AG04449 (cell line): ENCODE results near the gene RNASE13.
"Not testable (repeated sequence)": the region's sequence is repeated elsewhere in the genome, so short reads cannot be mapped to it uniquely, and the experiment has no call there.

Experiments
- CTCF ChIA-PET: fragments of 350-600 bp; formaldehyde crosslinking; extraction: SDS; loops from one replicate; lab custom pipeline; 2021; ENCODE audit warnings: antibody characterized with exemption; lab: Yijun Ruan, JAX
- POLR2A ChIA-PET: fragments of 400-600, 350-600 bp; formaldehyde crosslinking; extraction: SDS; loops from one replicate; lab custom pipeline; 2020; ENCODE audit warnings: antibody characterized with exemption, inconsistent platforms; lab: Yijun Ruan, JAX
- DNase-seq: peaks from one replicate; pipeline ENCODE4 v3.0.0-alpha.2; 2010; ENCODE audit warnings: low read depth, low spot score
- H3K4me3 ChIP-seq: 2 replicates; pipeline ENCODE4 v1.5.1; 2011; ENCODE audit warnings: low read depth, mild to moderate bottlenecking, control low read depth, low read length
- CTCF ChIP-seq: IDR thresholded peaks from one replicate; pipeline ENCODE4 v1.5.1; 2011; ENCODE audit warnings: mild to moderate bottlenecking, moderate library complexity, low read length, control low read depth, inconsistent platforms; ENCODE audit not compliant: insufficient read depth; ENCODE audit errors: missing control alignments

The RNASE13 gene

DNA sequence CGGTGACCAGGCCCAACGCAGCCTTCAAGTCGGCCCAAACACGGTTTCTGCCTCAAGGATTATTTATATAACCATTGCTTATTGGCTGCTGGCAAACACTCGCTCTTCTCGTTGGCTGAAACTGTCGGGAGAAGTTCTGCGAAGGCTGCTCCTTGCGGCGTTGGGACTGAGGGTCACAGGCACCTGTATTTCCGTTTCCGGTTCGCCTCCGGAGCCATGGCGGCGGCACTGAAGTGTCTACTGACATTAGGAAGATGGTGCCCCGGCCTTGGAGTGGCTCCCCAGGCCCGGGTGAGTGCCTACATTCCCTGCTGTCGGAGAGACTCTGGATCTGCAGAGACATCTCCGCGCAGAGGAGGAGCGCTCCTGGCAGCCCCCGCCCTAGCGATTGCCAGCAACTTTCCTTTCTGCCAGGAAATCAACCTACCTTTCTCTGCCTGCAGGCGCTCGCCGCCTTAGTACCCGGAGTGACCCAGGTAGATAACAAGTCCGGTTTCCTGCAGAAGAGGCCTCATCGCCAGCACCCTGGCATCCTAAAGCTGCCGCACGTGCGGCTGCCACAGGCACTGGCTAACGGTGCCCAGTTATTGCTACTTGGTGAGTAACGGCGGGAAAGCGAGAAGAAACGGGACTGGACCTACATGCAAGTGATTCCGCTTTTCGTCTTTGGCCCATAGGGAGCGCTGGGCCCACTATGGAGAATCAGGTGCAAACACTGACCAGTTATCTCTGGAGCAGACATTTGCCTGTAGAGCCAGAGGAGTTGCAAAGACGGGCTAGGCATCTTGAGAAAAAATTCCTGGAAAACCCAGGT lies 44.6 kb downstream of the RNASE13 start, which contains the start of gene METTL17:
Gene METTL17, plus strand, starts transcription at position 194 of the 814 bp plus-strand sequence. Its CDS starts 23 bp downstream, at position 217.
- peak; percentile 45 for TF ChIP-seq CTCF
- peak; percentile 91 for DNase-seq
- ChIA-PET POLR2A (interaction anchor here (1.2 kb wide), 1 partner anchor 8 kb away, joined by 3 read pairs; no protein-coding TSS in a partner anchor), CTCF (interaction anchor here (1.6 to 17.1 kb wide), 5 partner anchors 15 to 114 kb away, joined by 8 to 288 read pairs (median 48); partner anchors contain the start of gene TMEM253)
- H3K4me3 ChIP-seq, result peak within 1 kb of the TSS; percentile 87

GRCh38 chr14:20989471-20989786 lies 45.2 kb downstream of the RNASE13 start:
- no peak for TF ChIP-seq CTCF
- no peak for DNase-seq
- CTCF ChIA-PET, result interaction anchor here (0.7 to 15.3 kb wide), 5 partner anchors 16 to 114 kb away, joined by 3 to 202 read pairs (median 6); partner anchors contain the start of gene TMEM253
- POLR2A ChIA-PET, result interaction anchor here (1.2 kb wide), 1 partner anchor 9 kb away, joined by 3 read pairs; no protein-coding TSS in a partner anchor
- peak overlapping the region; percentile 9 for H3K4me3 ChIP-seq

DNA sequence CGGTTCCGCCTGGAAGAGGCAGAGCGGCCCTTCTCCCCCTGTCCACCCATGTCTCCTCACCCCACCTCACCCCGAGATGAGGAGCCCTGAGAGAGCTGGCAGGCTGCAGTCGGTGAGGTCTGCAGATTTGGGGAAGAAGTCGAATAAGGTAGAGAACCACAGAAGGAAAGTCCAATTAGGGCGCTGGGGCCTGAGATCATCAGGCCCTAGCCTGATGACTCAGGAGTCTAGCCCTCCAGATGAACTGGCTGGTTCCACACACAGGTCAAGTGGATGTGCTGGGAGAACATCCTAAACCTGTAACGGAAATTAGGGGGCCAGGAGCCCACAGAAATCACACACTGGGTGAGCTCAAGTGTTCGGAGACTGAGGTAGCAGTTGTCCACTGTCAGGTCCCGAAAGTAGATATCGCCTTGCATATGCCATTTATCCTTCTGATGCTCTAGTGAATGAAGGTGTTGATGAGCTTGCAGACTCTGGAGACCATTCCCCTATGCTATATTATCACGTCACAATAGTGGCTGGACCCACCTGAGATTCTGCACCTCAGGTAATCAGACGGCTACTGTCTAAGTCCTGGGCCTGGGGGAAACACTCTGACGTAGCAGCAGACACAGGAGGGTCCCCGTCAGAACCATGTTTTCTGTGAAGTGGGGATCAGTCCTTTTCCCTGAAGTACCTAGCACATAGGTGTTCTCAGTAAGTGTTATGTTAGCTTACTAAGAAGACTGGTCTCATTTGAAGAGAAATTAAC lies 45.7 kb downstream of the RNASE13 start:
- H3K4me3 ChIP-seq, result peak overlapping the region; percentile 9
- TF ChIP-seq CTCF, result no peak
- POLR2A ChIA-PET, result interaction anchor here (1.2 kb wide), 1 partner anchor 10 kb away, joined by 3 read pairs; no protein-coding TSS in a partner anchor
- CTCF ChIA-PET, result interaction anchor here (0.7 to 15.3 kb wide), 7 partner anchors 10 to 115 kb away, joined by 3 to 202 read pairs (median 4); partner anchors contain the start of genes SLC39A2 and TMEM253
- no peak for DNase-seq

GRCh38 chr14:20986811-20987210 lies 47.8 kb downstream of the RNASE13 start:
- DNase-seq, result peak; percentile 85
- no peak for TF ChIP-seq CTCF
- ChIA-PET POLR2A (no interaction called here), CTCF (interaction anchor here (0.6 to 15.3 kb wide), 6 partner anchors 9 to 117 kb away, joined by 3 to 202 read pairs (median 10); partner anchors contain the start of gene TMEM253)
- H3K4me3 ChIP-seq, result no peak overlapping the region

- H3K4me3 ChIP-seq, DNase-seq, POLR2A ChIA-PET: not testable (repeated sequence)
- CTCF ChIA-PET, result interaction anchor here (9.5 to 15.3 kb wide), 2 partner anchors 13 to 118 kb away, joined by 48 to 202 read pairs; partner anchors contain the start of gene TMEM253
These were observed 49.0 kb downstream of the RNASE13 start for GRCh38 chr14:20985650-20986049.
